Ecto neural progenitor cell (in vitro differentiated cells): ENCODE measurements around the gene BEX4.

Experiments
- DNase-seq: peaks from one replicate; pipeline ENCODE4 v3.0.0-alpha.2; 2018; ENCODE audit warnings: low spot score

Gene BEX4

DNA sequence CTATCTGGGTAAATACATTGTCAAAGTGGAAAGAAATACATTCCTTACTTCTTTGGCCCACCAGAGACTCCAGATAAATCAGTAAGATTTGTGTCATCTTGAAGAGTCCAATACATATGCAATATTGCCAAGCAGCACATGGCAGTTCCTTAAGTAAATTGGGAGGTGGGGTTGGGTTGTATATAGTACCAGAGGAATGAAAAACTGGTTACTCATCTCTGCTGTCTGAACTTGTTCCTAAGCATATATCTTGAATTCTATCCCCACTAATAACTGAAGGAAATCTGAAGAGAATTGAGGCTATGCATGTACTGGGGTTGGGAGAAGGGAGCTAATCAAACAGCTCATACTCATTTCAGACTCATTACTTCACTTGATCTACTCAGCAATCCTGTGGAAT lies 25.2 kb downstream of the BEX4 start:
- no peak for DNase-seq

DNA sequence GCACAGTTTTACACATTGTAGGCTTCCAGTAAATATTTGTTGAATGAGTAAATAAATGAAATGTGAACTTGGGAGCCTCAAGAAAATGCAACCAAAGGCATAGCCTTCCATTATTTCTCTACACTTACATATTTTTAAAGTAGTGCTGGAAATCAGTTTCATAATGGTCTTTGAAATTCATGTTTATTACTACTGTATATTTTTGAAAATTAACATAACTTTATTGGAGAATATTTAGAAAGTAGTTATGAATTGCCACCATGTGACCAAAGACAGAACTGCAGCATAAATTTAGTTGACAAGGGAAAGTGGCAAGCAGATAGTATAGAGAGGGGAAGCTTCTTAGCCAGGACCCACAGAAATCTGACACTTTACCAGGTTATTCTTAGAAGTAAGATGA lies 33.6 kb downstream of the BEX4 start:
- DNase-seq = no peak

DNA sequence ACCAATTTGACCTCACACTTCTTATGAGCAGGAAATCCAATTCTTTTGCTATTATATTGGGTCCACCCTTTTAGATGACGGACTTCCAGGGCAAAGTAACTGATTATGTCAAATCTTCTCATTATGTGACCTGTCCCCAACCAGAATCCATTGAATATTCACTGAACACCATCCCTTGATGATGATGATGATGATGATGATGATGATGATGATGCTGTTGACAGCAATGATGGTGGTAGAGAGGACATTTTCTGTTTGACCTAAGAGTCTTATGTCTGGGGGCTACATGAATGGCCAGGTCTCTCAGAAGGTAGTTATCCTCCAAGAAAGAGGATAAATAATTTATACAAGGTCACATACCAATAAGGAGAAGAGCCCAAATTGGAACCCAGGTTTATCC lies 34.9 kb downstream of the BEX4 start:
- no peak for DNase-seq

DNA sequence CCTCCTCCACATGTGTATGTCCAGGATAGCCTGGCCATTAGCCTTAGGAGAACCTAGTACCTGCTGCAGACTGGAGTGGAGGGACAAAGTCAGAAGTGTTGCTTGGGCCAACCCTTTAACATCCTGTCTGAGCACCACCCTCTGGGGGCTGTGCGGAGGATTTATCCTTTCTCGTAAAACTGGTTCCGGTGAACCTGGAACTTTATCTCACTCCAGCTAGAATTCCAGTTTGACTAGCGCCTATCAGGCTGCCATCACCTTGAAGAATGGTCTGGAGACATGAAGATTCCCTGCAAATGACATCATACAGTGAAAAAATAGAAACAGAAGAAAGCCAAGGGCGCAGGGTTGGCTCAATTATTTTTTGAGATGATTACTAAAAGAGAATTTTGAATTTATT lies 36.1 kb downstream of the BEX4 start:
- no peak for DNase-seq

DNA sequence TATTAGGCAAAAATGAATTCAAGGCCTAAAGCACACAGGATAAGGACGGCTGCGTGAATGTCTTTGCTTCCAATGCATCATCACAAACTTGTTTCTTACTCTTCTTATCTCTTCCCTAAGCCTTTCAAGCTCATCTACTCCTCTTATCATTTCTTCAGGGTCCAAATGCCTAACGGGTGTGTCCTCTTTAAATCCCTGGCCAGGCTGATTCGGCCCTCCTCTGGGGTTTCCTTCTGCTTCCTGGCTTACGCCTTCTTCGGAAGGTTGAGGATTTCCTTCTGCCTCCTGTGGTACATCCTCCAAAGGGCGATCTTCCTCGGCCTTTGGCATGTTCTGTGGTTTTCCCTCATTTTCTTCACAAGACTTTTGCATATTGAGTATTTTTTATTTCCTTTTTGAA lies 38.7 kb downstream of the BEX4 start:
- DNase-seq = no peak

GRCh38 chrX:103254171-103254824 lies 39.4 kb downstream of the BEX4 start:
- DNase-seq = peak; percentile 84

DNA sequence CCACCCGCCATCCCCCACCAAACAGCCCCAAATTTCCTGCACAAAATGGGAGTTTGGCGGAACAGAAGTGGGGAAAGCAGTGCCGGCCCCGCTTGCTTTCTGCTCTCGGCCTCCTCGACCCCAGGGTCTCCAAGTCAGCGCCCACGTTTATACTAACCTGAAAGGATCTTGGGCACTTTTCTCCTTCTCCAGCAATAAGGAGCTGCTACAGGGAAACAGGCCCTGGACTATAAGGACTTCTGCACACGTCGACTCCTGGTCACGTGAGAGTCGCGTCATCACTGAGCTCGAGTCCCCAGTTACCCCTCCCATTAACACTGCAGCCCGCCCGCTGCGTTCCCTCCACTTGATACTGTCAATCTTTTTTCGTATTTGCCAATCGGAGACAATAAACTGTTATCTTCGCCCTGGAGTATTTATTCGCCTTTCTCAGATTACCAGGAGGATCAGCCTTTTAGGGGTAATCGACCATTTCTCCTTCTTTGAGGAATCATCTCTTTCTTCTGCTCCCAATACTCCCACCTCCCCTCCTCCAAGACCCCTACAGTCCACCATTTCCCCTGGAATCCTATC lies 40.1 kb downstream of the BEX4 start, which contains the start of gene TCEAL8:
Gene TCEAL8 (minus strand): TSS at position 235 of the 573 bp plus-strand sequence. CDS start 1,176 bp downstream, outside the sequence.
- DNase-seq = peak; percentile 82

DNA sequence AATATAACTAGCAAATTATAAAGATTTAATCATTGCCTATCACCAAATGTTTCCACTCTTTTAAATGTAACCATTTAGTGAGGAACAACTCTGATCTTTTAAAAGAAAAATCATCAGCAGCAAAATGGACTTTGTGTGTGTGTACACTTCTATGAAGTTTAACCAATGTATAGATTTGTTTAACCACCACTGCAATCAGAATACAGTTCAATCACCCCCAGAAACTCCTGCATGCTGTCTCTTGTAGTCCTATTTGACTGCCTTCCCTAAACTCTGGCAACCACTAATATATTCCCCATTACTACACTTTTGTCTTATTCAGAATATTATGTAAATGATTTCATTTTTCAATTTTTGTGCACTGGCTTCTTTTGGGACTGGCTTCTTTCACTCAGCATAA lies 41.7 kb downstream of the BEX4 start:
- DNase-seq = no peak

DNA sequence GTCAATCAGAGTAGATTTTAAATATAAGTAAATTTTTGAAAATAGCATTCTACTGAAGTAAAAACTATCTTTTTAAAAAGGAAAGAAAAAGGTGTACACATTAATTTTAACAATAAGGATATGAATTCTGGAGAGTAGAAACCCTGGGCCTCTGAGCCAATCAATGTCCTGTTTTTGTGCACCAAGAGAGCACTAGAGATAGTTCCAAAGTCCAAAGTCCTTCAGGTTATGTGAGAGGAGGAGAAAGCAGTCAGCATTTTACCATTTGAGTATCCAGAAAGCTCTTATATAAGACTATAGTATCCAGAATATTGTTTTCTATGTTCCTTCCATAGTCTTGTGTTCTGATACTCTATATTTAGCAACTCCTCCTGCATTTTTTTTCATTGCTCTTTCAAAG lies 43.4 kb downstream of the BEX4 start:
- no peak for DNase-seq
